Hematopoietic multipotent progenitor cell treated with erythropoietin and hydrocortisone succinate and interleukin-3 and kit ligand, for 8 days (in vitro differentiated cells): ENCODE results near the gene RNF157.

Experiments
- DNase-seq: peaks from one replicate; pipeline ENCODE4 v3.0.0-alpha.2; 2015

The RNF157 gene

DNA sequence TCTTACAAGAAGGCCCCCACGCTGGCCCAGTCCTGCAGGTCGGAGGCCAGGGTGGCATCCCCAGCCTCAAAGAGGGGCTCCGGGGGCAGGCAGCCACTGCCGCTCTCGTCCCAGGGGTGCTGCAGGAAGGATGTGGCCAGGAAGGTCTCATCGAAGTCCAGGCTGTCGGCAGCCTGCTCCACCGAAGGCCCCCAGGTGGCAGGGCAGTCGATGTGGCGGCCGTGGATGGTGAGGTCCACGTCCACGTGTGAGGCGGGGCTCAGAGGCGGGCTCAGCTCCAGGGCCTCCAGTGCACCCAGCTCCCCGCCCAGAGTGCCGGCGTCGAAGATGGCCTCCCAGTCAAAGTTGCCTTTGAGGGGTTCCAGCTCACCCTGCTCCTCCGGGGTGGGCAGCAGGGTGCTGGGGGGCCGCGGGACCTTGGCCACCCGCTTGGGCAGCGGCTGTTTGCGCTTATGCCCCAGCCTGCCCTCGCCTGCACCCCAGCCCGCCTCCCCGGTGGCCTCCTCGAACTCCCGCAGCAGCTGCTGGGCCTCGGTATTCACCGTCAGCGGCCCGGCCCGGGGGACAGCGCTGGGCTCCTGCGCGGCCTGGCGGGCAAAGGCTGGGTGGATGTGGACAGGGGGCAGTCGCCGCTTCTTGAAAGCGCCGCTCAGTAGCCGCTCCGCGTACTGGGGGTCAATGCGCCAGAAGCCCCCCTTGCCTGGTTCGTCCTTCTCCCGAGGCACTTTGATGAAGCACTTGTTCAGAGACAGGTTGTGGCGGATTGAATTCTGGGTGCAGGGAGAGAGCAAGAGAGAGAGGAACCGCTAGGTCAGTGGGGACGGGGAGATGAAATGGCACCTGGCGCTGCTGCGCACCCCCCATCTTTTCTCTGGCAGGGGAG lies 102.7 kb downstream of the RNF157 start:
- no peak for DNase-seq

DNA sequence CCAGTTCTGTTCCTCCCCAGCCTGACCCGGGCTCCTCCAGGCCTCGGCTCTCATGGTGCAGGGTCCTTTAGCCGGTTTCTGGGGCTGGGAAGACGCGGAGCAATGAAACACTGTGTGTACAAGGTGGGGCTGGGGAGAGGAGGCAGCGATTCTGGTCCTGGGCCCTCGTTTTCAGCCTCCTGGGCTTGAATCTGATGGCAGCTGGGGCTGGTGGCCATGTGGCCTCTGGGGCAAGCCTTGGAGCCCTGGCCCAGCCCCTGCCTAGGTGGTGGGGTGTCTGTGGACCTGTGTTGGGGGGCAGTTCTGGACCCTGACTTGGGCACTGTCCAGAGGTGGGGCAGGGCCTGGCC lies 103.3 kb downstream of the RNF157 start:
- no peak for DNase-seq

DNA sequence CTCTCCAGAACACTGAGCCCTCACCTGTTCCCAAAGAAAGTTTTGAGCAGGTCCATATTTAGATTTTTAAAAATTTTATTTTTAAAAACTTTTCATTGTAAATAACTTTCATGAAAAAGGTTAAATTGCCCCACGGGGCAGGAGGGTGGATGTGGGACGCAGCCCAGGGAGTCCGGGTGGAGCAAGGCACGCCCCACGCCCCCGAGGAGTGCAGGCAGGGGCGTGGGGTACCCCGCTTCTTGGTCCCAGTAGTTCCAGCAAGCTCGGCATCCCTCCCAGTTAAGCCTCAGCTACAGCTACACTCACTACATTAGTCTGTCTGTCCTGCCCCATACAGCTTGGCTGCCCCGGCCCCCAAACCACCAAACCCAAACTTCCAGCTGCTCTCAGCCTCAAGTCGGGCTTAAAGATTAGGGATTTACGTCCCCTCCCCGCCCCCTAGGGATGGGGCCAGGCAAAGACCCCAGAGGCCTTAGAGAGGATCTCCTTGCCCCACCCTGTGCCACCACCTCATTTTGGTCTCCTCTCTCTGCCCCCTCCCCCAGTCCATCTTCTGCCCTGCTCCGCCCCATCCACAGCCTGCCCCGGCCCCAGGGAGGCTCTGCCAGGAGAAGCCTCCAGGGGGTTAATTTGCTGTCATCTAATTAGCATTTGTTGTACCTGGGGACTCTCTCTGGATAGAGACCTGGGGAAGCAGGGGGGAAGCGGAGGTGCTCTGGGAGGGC lies 103.9 kb downstream of the RNF157 start:
- DNase-seq, result no peak

DNA sequence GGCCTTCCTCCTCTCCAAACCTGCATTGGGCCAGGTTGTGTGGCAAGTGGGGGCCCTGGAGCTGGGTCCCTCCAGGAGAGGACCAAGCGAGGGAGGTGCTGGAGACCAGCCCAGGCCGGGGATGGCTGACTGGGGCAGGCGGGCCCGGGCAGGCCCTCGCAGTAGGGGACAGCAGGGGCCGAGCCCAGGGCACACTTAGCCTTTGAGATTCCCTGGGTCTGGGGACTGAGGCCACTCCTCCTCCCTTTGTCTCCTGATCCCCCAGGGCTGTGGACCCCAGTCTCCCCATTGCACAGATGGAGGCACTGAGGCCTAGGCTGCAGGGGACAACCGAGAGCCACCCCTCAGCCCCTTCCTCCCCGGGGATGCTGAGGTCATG lies 104.5 kb downstream of the RNF157 start:
- DNase-seq, result no peak

DNA sequence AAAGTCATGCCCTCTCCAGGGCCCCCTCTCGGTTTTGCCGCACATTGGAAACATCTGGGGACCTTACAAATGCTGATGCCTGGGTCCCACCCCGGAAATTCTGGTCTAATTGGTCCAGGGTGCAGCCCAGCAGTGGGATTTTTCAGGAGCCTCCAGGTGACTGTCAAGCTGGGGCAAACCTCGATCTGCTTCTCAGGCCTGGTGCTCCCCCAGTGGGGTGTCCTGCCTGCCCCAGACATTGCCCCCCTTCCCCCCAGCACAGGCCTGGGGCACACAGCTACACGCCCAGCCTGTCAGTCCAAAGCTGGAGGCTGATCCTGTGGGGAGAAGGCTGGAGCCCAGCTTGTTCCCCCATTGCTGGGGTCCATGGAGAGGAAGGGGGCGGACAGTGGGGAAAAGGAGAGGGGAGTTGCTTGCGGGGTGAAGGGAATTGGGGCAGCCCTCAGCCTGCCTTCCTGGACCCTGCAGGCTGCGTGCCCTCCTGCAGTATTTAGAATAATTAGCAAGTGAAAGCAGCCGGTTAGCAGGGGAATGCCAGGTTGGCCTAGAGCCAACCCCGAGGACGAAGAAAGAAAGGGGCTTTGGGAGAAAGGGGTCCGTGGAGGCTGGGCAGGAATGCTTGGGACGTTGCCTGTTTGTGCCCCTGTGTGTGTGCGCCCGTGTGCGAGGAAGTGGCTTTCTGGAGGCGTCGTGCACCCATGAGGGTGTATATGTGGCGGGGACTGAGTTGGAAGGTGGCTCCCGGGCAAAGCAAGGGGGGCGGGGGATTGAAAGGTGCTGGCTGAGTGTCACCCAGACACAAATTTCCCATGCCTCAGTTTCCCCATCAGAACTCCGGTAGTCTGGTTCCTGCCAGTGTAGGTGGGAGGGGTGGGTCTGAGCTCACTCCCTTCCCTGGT lies 105.1 kb downstream of the RNF157 start:
- DNase-seq, result no peak

DNA sequence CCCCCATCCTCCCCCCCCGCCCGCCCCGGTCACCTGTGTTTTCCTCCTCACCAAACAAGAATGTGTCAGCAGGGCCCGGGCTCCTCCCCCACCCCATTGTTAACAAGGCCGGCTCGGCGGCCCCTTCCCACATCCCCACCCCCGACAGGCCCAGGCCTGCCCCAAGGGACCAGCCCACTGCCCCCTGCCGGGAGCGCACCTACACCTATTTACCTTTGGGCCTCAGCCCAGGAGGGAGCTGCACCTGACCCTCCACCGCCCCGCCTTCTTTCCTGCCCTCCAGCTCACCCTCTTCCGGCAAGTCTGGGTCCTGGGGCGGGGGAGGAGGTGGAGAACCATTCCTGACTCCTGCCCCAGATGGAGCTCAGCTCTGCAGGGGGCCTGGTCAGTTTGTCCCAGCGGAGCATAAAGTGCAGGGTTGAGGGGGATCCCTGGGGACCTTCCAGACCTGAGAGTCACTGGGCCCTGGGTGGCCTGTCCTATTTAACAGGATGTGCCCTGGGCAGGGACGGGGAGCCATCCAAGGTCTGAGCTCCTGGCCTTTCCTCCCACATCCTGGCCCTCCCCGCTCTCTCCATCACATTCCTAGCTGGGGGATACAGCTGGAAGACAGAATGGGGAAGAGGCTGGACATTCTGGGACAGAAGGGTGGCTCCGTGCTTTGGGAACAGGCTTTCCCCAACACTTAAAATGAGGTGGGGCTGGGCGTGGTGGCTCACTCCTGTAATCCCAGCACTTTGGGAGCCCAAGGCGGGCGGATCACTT lies 107.5 kb downstream of the RNF157 start:
- DNase-seq, result no peak

DNA sequence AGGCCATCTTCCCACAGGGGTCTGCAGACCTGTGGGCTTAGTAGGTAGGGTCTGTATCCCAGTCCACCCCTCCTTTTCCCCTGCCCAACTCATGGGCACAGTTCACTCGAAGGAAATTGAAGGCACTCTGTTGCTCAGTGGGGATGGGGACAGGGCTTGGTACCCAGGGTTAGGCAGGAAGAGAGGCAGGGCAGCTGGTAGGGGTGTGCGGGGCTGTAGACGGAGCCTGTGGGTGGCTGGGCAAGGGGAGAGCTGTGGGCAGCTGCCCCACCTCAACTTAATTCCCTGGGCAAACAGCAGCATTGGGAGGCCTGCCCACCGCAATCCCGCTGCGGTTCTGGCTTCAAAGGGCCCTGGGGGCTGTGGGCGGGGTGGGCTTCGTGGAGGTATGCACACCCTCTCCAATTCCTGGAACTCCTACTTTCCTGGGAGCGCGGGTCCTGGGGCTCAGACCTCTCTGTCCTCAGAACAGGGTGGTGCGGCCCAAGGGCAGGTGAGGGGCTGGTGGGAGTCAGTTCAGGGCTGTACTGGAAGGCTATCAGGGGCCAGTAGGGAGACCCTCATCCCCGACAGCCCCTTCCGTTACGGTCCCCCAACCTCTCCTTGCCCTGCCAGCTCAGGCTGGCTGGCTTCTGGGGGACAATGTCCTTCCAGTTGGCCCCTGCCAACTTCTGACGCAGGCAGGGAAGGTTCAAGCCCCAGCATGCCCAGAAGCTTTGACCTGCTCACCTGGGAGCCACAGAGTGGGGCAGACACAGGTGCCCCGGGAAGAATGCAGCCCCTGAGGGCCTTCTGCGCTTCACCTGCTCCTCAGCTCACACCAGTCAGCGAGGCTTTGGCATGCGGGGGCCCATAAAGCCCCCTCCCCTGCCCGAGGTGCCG lies 108.4 kb downstream of the RNF157 start:
- no peak for DNase-seq

DNA sequence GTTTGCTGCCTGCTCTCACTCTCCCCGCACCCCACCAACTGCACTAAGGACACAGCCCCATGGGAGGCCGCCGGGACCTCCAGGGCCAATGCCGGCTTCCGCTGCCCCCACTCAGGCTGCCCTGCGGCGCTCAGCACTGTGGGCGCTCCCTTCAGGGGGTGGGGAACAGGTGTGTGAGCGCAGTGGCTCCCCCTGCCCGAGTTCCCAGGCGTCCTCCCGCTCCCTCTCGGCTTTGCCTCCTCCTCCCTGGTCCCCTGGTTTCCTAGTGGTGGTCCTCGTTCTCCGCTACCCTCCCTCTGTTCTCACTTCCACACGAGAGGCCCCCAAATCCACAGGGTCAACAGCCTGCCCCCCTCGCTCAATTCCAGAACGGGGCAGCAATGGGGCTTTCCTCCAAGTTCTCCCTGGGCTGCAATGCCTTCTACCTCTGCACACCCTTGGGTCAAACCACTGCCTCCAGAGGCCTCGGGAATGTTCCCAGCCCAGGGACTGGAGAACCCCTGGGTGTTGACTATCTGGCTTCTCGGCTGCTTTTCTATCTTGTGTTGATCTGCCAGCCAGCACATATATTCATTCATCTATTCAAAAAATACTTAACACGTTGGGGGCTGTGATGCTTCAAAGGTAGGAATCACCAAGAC lies 109.1 kb downstream of the RNF157 start:
- no peak for DNase-seq

DNA sequence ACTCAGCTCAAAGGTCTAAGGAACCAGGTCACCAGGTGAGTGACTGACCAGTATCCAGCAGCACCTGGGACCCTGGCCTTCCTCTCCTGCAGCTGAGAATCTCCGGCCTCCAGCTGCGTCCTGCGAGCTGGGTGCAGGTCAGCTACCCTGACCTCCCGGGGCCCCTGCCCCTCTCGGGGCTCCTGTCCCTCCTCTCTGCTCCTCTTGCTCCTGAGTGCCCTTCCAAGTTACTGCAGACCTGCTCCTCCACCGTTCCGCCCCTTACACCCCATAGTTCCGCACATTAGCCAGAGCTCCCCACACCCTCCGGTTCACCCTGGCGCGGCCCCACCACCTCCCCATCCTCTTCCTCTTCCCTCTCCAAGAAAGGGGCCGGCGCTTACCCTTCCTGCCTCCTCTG lies 109.8 kb downstream of the RNF157 start:
- no peak for DNase-seq

DNA sequence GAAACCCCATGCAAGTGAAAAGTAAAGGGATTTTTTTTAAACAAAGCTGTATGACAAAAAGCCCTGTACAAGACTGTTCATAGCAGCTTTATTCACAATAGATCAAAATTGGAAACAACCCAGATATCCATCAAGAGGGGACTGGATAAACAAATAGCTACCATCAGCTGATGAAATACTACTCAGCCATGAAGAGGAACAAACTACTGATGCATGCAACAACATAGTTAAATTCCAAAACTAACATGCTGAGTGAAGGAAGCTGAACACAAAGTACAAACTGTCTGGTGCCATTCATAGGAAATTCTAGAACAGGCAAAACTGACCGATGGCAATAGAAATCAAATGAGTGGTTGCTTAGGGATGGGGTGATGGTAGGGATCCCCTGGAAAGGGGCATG lies 114.4 kb downstream of the RNF157 start:
- DNase-seq, result no peak

DNA sequence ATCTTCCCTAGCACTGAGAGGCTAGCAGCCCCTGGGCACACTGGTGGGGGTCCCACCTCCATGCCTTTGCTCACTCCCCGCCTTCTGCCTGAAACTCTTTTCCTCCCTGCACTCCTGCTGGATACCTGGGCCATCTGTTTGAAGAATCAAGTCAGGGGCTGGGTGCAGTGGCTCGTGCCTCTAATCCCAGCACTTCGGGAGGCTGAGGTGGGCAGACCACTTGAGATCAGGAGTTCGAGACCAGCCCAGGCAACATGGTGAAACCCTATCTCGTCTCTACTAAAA lies 115.0 kb downstream of the RNF157 start:
- DNase-seq, result no peak

DNA sequence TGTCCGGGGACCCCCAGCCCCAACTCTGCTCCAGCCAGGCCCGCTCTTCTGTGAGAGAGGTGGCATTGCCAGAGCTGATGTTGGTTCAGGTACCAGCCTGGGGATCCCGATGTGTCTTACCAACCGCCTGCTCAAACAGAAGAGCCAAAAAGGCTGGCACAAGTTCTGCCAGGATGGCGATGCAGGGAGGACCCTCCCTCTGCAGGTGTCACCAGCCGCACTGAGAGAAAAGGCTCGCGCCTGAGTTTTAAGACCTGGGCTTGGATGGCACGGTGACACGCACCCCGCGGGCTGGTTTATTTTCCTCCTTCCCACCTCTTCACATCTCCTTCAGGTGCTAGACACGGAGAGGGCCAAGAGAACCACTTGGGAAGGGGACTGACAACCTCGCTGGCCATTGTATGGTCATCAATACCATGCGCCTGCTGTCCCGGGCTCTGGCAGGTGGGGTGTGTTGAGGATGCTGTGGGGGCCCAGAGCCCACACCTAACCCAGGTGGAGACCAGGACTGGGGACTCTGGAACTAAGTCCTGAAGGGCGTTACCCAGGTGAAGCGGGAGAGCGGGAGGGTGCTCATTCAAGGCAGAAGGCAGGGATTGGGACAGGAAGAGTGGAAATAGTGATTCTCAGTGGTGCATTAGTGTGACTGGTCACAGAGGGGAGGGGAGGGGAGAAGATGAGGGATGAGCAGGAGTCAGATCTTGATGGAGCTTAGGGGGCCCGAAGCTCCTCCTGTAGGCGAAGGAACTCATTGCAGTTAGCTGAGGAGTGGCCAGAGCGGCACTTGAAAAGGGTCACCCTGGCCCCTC lies 115.5 kb downstream of the RNF157 start:
- peak; percentile 29 for DNase-seq

DNA sequence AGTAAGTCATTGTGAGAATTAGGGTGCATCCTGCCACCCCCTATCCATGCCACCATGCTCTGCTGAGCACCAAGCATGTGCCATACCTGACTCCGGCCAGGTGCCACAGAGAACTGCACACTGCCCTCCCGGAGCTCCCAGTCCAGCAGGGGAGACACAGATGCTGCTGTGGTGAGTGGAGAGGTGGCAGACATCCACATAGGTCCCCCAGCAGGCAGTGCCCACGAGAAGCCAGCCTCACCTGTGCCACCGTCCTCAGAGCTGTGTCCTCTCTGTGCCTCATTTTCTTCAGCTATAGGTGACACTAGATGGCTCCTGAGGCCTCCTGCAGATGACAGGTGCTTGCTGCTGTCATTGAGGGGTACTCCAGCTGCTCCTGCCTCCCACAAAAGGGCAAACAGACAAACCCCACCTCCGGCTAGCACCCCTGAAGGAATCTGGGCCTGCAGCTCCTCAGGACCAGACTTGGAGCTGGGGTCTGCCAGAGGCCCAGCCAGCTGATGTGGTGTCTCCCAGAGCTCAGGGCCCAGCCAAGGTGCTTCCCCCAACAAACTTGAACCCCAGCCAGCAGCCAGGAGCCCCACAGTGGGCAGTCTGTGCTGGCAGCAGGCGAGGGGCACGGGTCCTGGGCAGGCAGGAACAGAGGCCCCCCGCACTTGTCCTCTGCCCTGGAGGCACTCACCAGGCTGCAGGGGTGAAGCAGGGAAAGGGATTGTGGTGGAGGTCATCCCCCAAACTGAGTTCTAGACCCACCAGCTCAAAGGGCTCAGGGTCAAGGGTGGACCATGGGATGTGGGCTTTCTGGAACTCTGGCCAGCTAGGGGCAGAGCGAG lies 116.3 kb downstream of the RNF157 start:
- no peak for DNase-seq

DNA sequence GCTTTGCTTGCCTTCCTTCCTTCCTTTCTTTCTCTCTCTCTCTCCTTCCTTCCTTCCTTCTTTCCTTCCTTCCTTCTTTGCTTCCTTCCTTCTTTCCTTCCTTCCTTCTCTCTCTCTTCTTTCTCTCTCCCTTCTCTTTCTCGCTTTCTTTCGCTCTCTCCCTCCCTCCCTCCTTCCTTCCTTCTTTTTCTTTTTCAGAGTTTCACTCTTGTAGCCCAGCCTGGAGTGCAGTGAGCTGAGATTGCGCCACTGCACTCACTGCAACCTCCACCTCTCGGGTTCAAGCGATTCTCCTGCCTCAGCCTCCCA lies 117.1 kb downstream of the RNF157 start:
- DNase-seq, result no peak

DNA sequence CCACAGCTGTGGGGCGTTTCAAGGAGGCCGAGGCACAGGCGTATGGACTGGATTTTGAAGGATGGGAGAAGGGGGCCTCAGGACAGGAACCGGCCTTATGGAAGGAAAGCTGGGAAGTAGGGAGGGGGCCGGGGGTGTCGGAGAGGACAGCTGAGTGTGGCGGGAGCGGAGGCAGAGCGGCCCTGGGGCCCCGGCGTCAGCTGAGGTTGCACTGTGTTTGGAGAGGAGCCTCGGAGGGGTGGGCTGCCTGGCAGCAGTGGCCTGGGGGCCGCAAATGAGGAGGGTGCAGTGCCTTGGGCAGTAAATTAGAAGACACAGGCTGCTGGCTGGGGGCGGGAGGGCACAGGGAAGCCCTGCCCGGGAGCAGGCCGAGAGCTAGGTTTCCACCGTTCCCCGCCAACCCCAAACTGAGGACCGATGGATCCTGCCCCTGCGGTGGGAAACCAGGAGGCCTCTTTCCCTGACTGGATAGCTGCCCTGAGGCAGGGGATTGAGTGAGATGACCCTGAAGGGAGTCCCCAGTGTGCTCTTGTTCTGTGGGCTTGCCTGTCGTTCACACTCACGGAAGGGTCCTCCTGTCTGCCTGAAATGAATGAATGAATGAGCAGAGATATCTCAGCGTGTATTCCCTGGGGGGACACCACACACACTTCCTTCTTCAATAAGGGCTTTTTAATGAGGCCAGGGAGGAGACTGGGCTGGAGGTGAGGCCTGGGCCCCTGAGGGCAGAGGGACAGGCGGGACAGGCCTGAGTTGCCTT lies 117.7 kb downstream of the RNF157 start:
- DNase-seq, result no peak

DNA sequence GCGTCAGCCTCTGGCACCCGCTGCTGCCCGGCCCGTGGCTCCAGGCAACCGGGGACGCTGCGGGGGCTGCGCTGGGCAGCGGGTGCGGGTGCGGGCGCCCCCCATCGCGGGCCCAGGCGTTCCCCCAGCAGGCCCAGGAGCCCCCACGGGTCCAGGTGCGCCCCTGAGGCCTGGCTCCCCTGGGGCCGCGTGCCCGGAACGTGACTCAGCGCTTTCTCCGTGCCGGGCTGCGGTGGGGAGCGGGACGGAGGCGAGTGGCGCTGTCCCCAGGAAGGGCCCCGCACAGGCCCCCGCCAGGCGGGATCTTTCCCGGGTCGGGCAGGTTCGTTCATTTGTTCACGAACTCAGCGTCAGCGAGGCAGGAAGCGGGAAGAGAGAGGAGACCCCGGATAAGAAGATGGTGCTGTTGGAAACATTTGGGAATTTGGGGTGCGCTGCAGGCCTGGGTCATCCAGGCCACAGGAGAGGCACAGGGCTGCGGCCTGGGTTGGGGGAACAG lies 118.3 kb downstream of the RNF157 start:
- DNase-seq, result peak; percentile 28

DNA sequence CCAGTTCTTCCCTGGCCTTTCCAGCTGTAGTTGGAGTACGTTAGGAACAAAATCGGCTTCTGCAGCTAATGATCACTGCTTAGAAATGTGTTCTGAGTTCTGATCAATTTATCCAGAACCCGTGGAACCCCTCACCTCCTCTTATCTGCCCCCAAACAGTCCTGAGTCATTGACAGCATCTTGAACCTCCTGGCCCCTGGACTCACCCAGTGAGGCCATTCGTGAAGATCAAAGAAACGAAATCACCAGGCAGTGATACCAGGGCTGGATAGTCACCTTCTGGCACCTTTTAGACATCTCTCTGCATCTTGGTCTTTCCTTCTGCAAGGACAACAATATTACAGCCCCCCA lies 119.7 kb downstream of the RNF157 start:
- DNase-seq, result no peak

DNA sequence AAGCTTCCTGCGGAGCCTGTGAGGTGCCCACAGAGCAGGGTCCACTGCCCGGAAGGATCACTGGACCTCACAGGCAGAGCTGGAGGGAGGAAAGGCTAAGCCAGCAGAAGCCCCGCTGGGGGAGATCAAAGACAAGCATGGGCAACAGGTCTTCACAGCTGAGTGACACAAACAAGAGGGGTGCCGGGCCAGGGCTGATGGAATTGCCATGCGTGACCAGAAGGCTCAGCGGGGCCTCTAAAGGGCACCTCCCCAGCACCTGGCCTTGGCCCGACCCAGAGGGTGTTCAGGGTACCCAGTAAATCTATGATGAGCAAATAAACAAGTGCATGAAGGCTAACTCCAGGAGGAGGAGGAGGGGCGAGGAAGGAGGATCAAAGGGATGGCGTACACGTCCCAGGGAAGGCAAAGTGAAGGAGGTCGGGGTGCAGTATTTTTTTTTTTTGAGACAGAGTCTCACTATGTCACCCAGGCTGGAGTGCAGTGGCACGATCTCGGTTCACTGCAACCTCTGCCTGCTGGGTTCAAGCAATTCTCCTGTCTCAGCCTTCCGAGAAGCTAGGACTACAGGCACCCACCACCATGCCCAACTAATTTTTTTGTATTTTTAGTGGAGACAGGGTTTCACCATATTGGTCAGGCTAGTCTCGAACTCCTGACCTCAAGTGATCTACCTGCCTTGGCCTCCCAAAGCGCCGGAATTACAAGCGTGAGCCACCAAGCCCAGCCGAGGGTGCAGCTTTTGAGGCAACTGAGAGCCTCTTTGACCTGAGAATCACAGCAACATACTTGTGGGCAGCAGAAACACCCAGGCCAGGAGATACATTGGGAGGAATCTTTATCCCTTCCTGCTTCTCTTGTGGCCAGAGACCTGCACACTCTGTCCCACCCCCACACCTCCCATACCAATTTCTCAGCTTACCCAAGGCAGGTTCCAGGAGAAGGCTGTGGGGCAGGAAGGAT lies 120.6 kb downstream of the RNF157 start:
- DNase-seq, result no peak
